NCI-H2171 (cell line): ENCODE measurements around the gene GALNT16.
"Not testable (repeated sequence)": the region's sequence is repeated elsewhere in the genome, so short reads cannot be mapped to it uniquely, and the experiment has no call there.

Experiments
- DNase-seq: peaks from one replicate; lab custom pipeline; 2025; lab: John Stamatoyannopoulos, UW

The GALNT16 gene

DNA sequence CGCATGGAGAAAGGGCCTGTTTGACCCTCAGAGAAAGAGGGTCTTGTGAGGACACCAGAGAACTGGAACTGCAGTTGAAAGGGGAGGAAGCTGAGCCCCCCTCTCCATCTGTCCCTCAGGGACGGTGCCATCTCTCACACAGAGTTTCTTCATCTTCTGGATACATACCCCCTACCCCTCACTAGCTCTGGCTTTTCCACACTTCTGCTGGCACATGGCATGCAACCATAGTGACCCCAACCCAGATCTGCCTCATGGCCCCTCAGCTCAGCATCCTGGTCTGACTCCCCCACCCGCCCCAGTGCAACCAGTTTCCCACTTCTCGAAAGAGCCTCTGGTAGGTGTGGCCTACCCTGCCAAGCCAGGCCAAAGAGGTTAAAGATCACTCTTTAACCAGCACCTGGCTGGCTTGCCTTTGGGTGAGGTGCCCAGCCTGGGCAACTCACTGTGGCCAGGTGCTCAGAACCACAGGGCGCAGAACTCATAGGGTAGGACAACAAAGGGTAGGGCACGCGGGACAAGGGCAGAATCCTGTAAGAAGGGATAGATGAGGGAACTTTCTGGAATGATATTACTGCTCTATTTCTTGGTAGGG, 25.8 kb downstream of the GALNT16 start:
- DNase-seq = no peak

DNA sequence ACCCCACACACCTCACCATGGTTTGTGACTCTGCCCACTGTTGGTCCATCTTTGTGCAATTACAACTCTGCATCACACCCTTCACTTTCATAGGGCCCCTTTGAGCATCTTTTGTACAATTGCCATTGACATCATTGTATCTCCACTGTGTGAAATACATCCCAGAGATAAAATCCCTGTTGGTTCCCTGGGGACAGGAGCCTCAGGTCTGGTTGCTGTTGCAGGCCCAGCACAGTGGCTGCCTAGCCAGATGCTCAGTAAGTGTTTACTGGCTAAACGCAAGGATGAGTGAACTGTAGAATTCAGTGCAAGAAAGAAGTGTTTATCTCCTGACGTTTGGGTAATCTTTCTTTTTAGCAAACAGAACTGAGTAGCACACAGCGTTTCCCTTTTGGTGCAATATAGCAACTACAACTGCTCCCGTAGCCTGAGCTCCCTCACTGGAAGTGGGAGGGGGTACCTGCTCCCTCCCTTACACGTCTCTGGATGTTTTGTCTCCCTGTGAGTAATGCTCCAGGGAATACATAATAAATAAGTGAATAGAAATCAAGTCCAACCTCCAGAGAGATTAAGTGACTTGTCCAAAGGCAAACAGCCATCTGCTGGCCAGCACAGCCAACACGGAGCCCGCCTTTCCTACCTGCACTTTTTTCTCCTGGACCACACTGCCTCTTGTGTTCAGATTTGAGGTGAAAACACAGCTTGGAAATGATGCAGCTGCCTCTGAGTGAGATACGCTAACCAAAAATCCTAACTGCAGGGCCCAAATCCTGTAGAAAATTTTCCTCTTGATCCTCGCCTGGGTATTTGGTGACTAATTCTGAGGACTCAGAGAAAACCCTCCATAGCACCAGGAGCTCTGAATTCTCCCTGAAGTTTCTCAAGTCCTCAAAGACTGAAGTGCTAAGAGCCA, 27.4 kb downstream of the GALNT16 start:
- DNase-seq = peak; percentile 84

DNA sequence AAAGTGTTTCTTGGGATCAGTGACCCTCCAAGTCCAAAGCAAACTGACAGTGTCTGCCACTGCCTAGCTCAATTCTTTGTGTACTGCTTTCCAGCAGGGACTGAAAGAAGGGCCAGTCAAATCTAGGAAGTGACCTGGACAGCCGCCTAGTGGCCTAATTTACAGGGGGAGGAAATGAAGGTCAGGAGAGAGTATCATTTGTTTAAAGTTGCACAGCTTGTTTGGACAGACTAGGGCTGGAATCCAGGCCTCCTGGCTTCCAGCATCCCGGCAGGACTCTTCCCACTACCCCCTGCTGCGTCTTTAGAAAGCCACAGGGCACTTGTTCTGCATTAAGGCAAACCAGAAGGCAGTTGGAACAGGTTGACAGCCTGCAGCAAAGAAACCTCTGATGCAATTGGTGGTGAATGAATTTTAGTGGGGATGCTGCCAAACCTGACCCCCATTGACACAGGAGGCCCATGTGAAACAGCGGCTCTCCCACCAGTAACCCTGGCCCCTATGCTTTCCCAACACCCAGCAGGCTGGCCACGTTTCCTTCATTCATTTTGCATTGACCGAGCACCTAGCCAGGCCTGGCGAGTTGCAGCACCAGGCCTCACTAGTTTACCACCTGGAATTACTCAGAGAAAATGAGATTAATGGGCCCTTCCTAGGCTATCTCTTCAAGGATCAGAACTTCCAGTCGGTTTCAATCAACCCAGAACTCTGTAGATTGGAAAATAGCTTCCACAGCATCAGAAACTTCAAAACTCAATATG, 28.2 kb downstream of the GALNT16 start:
- no peak for DNase-seq

DNA sequence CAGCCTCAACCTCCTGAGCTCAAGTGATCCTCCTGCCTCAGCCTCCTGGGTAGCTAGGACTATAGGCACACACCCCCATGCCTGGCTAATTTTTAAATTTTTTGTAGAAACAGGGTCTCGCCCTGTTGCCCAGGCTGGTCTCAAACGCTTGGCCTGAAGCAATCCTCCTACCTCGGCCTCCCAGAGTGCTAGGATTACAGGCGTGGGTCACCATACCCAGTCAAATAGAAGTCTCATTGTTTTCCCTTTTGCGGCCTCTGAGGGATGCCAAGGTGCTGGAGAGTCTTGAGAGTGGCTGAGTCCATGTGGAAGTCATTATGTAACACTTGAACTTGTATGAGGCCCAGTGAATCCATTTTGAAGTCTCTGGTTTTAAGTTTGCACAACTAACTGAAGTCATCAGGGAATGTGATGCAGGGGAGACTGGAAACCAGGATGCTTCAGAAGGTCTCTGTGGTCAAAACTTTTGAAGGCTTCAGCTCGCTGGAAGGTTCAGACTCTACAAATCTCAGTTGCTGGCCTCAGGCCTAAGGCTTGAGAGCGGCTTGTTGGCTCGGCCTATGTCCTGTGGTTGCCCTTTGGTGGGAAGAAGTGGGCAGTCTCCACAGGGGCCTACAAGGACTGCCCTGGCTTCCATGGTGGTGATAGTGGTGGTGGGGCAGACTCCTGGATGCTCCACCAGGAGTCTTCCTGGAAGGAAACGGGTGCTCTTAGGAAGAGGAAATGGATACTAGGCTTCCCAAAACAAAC, 29.2 kb downstream of the GALNT16 start:
- no peak for DNase-seq

DNA sequence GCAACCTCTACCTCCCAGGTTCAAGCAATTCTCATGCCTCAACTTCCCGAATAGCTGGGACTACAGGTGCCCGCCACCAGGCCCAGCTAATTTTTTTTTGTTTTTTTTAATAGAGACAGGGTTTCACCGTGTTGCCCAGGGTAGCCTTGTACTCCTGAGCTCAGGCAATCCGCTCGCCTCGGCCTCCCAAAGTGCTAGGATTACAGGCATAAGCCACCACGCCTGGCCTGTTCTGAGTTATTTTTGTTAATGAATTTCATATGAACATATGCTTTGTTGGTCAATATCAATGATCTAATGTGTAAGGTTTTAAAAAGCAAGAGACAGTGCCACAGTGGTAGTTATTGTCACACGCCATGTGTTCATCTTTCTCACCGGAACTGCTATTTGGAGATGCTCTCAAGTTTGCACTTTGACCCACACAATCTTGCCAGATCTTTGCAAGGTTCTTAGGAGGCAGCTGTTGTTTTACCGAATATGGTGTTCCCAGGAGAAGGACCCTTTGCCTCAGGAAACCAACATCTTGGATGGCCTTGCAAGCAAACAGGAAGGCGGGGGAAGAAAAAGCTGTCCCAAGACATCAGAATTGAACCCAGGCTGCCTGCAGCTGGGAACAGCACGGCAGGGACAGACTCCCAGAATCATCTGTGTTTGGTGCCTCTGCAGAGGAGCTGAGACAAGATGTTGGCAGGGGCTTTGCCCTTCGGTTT, 30.0 kb downstream of the GALNT16 start:
- no peak for DNase-seq

DNA sequence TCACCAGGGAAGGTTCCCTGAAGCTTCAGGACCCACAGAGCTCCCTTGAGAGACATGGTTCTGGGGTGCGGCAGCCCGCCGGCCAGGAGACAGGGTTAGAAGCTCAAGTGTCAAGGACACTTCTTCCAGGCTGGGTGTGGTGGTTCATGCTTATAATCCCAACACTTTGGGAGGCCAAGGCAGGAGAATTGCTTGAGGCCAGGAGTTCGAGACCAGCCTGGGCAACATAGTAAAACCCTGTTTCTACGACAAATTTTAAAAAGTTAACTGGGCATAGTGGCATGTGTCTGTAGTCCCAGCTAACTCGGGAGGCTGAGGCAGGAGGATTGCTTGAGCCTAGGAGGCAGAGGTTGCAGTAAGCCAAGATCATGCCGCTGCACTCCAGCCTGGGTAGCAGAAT, 30.9 kb downstream of the GALNT16 start:
- DNase-seq = not testable (repeated sequence)

DNA sequence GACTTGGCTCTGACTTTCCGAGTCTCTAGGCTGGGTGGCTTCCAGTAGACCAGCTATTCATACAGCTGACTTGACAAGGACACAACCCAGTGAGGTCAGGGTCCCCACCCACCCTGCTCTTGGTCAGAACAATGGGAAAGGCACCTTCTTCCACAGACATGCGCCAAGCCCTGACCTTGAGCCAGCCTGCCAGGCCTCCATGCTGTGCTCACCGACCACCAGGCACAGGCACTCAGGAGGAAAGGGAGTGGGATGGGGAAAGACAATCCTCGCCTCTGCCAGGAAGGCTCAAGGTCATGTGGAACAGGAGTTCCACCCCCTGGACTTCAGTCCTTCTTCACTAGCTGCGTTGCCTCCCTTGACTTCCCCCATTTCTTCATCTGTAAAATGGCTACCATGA, 31.4 kb downstream of the GALNT16 start:
- DNase-seq = no peak

DNA sequence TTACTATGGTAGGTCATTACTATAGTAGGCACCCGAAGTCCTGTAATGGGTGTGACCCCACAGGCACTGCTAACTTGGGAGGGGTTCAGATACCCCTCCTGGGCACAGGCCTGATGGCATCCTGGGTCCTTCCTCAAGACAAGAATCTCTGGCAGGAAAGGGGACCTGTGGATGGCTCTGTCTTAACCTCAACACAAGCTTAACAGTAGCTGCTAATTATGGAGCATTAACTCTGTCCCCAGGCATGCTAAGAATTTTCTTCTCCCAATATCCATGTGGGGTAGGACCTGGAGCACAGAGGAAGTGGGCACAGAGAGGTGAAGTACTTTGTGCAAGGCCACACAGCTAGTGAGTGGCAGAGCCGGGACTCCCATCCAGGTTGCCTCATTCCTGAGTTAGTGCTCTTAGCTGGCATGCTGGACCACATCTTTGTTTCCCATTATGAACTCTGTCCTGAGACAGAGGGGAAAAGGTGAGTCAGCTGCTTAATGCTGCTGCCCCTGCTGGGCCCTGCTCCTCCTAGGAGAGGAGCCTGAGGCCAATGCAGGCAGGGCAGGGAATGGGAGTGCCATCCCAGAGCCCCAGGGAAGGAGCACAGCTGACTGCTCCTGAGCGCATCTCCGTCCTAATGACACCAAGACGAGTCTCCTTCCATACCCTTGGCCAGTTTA, 32.1 kb downstream of the GALNT16 start:
- no peak for DNase-seq

DNA sequence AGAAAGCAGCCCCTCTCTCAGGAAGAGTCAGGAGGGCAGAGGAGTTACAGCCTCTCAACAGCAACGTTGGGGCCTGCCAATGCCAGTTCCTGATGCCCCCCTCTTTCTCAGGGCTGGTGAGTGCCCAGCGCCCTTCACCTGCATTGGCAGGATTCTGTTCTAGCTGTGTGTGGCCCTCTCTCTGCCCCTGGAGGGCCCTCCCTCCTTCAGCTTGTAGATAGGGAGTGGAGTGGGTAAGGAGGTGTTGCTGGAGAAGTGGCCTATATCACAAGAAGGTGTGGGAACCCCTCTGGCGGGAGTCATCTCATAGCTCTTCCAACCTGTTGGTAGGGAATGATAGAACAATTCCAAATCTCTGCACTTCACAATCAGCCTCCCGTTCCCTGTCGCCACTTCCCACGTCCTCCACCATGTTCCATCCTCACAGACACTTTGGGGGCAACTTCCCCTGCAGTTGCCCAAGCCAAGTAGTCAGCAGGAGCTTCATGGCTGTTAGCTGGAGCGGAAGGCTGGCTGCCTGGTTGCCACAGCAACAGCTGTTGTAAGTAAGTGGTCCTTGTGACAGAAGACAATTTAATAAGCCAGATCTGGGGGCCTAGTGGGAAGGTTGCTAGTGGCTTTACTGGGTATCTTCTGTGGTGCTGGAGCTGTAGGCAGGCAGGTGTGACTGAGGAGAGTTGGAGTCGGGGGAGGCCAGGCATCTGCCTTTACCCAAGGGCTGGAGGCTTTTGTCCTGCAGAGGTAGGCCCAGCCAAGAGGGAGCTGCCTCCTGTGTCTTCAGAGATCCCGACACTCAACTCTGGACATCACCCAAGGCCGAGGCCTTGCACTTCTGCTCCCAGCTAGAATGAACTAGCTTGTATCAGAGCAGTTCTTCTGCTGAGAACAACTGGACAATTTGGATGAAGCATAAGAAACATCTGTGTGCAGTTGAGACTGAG, 38.4 kb downstream of the GALNT16 start:
- DNase-seq = no peak

DNA sequence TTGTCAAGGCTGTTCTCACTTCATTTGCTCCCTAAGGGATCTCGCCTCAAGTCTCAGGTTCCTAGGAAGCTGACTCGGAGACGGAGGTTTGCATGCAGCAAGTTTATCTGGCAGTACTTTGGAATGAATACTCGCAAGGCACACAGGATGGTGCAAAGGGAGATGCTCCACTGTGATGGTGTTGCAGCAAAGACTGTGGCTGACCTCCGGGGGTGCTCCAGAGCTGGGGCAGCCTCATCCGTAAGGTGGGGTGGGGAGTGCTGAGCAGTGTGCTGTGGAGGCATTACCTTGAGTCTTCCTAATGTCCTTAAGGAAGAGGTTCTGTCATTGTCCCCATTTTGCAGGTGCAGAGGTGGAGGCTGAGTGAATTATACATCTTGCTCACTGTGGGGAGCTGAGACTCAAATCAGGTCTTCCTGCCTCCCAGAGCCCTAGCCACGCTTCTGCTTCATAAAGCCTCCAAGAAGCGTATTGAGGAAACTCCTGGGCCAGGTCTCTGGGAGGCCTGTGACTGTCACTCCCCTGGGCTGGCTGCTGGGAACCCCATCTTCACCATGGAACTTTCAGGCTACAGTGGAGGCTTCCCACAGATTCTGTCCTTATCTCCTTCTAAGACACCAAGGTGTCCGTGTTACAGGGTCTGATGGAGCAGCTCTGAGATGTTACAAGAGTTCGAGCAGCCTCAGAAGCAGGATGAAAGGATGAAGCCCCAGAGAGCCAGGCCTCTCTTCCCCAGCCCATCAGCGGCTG, 39.5 kb downstream of the GALNT16 start:
- no peak for DNase-seq

DNA sequence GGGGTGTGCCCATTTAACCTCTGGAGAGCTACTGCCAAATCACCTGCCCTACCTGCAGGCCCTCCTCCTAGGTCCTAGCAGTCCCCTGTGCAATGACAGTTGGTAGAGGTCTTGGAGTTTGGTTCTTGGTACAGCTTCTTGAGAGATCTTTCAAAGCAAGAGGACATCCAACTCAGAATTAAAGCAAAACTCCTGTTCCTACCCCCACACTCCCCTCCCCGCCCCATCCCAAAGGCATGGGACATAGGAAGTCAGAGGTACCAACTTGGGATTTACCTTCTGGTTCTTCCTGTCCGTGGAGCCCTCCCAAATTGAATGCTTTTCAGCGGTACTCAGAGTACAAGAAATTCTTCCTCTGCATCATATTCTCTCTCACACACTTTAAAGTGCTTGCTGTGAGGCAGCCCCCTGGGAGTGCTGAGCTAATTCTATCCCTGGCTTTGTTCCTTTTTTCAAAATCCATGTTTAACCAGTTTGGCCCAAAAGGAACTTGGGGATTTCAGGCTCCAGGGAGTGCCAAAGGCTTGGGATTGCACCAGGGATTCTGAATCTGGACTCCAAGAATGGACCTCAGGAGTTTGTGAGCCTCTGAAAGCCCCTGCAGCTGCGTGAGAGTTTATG, 40.8 kb downstream of the GALNT16 start:
- no peak for DNase-seq

DNA sequence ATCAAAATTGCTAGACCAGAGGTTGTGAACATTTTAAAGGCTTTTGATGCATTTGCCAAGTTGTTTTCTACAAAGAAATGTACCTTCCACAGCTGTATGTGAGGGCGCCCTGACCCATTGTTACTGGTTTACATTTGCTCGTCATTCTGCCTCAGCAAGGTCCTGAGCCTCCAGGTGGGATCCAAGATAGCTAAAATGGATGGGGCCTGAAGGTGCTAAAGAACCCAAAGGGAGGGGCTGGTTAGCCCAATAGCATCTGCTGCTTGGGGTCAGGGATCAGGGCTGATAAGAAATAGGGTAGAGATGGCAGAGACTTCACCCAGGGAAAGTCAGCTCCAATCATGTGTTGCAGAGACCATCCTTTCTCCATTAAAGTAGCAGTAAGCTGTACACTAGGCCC, 43.1 kb downstream of the GALNT16 start:
- DNase-seq = no peak

DNA sequence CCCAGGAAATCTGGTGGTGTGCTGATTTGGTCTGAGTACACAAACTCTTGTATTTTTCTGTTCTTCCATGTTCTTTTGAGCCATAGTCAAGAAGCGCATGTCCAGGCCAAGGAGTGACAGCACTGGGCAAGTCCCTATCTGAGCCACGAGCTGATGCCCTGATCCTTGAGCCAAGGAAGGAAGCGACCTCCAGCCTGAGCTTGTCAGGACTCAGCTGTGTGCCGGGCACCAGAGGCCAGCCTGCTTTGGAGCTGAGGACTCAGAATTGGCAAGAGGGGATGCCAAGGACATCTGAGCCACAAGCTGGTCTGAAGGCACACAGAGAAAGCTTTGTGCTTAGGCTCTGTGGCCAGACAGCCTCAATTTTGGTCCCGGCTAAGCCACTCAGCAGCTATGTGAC, 52.6 kb downstream of the GALNT16 start:
- no peak for DNase-seq

DNA sequence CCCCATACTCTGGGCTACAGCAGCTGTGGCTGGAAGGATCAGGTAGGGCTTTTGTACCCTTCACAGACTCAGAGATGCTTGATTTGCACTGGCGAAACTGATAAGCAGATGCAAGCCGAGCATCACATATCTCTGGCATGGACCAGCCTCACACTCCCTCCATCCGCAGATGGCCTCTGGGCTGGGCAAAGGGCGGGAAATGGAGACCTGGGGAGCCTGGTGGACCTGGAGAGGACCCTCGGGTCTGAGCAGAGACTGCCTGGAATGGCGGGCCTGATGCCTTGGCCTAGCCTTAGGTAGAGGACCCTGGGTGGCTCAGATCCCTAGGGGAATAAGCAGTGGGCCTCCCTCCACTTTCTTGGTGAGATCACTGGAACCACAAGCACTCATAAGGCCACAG, 53.2 kb downstream of the GALNT16 start:
- DNase-seq = no peak

DNA sequence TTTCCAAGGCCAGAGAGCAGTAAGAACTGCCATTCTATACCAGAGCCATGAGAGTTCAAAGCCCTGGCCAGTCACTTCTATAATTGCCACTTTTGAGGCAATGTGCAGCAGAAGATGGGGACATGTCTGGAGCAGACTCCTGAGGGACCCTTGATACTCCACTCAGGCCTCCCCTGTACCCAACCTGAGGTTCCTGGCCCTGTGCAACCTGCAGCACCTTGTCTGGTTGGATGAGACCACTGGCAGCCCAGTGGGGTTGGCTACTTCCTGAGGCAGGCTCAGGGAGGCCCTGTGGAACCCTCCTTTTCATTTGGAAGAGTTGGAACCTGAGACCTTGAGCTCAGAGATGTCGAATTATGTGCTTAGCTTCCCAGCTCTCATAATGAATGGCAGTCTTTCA, 54.4 kb downstream of the GALNT16 start:
- DNase-seq = no peak

DNA sequence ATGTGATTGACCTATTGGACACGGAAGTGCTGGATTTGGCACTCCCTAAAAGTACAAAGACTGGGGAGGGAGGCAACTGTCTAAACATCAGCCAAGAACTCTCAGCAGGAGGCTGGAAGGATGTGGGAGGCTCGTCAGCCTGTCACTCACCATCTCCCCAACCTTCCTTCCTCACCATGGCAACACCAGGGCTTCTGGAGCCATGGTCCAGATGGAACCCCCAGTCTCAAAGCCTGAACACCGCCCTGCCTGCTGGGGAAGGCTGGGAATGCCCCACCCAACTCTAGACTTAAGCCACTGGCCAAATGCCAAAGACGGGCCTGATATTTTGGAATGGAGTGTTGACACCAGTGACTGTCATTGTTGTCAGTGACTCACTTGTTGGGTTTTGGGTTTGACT, 55.3 kb downstream of the GALNT16 start:
- DNase-seq = no peak

DNA sequence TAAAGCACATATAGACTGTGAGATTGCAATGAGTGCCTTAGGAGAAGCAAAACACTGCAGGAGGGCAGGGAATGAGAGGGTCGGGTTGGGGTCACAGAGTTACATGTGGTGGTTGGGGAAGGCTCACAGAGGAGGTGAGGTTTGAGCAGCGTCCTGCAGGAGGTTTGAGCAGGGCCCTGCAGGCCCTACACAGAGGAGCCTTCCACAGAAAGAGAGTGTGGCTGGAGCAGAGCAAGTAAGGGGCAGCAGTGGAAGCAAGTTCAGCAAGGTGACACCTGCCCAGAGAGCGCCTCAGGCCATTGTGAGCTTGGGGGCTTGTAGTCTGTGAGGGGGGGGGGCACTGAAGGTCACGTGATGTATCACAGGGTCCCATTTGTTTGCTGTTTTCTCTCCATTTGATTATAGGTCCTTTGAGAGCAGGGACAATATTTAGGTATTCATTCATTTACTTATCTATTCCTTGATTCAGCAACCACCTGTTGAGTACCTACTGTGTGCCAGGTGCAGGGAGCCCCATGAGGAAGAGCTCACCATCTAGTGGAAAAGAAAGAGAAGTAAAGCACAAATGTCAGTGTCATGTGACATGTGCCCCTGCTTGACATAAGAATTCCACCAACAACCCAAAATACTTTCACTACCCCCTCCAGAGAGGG, 56.6 kb downstream of the GALNT16 start:
- DNase-seq = no peak

DNA sequence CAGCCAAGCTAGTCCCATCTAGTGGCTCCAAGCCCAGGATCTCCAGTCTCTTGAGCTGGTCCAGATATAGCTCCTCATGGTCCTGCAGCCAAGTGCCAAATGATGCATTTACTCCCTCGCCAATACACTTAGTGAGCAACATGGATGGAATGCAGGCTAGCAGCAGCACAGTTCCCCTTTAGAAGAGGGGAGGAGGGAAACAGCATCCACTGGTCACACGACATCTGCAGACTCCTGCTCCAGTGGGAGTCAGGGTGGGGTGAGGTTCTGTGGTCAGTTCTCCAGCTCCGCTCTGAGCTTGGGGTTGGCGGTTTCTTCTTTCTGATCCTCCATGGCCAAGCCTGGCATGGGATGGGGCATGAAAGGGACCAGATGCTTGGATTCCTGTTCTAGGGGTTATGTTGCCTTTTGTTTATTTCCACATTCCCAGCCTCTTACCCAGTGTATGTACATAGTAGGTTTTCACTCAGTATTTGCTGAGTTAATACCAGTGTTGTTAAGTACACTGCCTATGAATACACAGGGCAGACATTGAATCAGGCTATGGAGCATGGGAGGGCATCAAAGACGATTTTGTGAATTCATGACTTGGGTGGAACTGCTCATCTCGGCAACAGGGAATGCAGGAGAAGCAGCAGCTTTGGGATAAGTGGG, 57.3 kb downstream of the GALNT16 start:
- DNase-seq = no peak
